KMS-11 (cell line): ENCODE measurements around the gene SOX30.

Experiments used
- H2AFZ ChIP-seq: fragments of 200-600 bp; sonication (generic); 2 replicates; pipeline ENCODE4 v1.6.1; 2016; ENCODE audit warnings: antibody characterized with exemption, mixed run types, low read depth
- H3K27ac ChIP-seq: fragments of 200-600 bp; sonication (generic); 2 replicates; pipeline ENCODE4 v1.6.1; 2016; ENCODE audit warnings: mild to moderate bottlenecking, mixed run types
- H3K27me3 ChIP-seq: fragments of 200-600 bp; sonication (generic); 2 replicates; pipeline ENCODE4 v1.6.1; 2017; ENCODE audit warnings: mild to moderate bottlenecking, low read depth, mixed run types, moderate library complexity; ENCODE audit not compliant: insufficient read depth
- H3K36me3 ChIP-seq: fragments of 200-600 bp; sonication (generic); 2 replicates; pipeline ENCODE4 v1.6.1; 2017; ENCODE audit warnings: mild to moderate bottlenecking, mixed run types; ENCODE audit not compliant: insufficient read depth
- H3K4me1 ChIP-seq: fragments of 200-600 bp; sonication (generic); 2 replicates; pipeline ENCODE4 v1.6.1; 2016; ENCODE audit warnings: mild to moderate bottlenecking, low read depth, mixed run types; ENCODE audit not compliant: poor library complexity, severe bottlenecking
- H3K4me2 ChIP-seq: fragments of 200-600 bp; sonication (generic); 2 replicates; pipeline ENCODE4 v1.7.0; 2016; ENCODE audit warnings: mild to moderate bottlenecking, mixed run types
- H3K4me3 ChIP-seq: fragments of 200-600 bp; sonication (generic); IDR thresholded peaks from 2 replicates; pipeline ENCODE4 v1.6.1; 2017; ENCODE audit warnings: low read depth, low read length, mixed read lengths; ENCODE audit not compliant: insufficient read depth
- H3K79me2 ChIP-seq: fragments of 200-600 bp; sonication (generic); 2 replicates; pipeline ENCODE4 v1.6.1; 2016; ENCODE audit warnings: low read depth, mixed run types; ENCODE audit not compliant: insufficient read depth
- H3K9ac ChIP-seq: fragments of 200-600 bp; sonication (generic); 2 replicates; pipeline ENCODE4 v1.6.1; 2016; ENCODE audit warnings: mild to moderate bottlenecking, mixed run types
- H4K20me1 ChIP-seq: fragments of 200-600 bp; sonication (generic); 2 replicates; pipeline ENCODE4 v1.6.1; 2016; ENCODE audit warnings: mild to moderate bottlenecking, mixed run types; ENCODE audit not compliant: insufficient read depth
- CTCF ChIP-seq: fragments of 200-600 bp; sonication (generic); conservative IDR thresholded peaks from 2 replicates; pipeline ENCODE4 v1.6.1; 2017; ENCODE audit warnings: low read depth, mild to moderate bottlenecking, antibody characterized with exemption, low read length, moderate library complexity, mixed read lengths

Gene SOX30

GRCh38 chr5:157594257-157594656 is 58.0 kb downstream of the SOX30 start:
- peak overlapping the region; percentile 86 for H3K4me2 ChIP-seq
- H3K4me3 ChIP-seq: no peak overlapping the region
- H4K20me1 ChIP-seq: no peaks in the 10 kb centered on the region
- H2AFZ ChIP-seq: no peak overlapping the region; the same call in 1 of the 2 replicates
- peaks cover 73% of the 10 kb centered on the region for H3K4me1 ChIP-seq
- H3K27me3 ChIP-seq: no peaks in the 10 kb centered on the region
- no peak for TF ChIP-seq CTCF
- no peaks in the 10 kb centered on the region for H3K36me3 ChIP-seq
- peak overlapping the region; percentile 52 for H3K27ac ChIP-seq
- H3K79me2 ChIP-seq: no peaks in the 10 kb centered on the region
- no peak overlapping the region for H3K9ac ChIP-seq

- H4K20me1 ChIP-seq: no peaks in the 10 kb centered on the region
- peak overlapping the region; percentile 52; the same call in 1 of the 2 replicates for H3K27ac ChIP-seq
- no peaks in the 10 kb centered on the region for H3K36me3 ChIP-seq
- no peaks in the 10 kb centered on the region for H3K79me2 ChIP-seq
- no peaks in the 10 kb centered on the region for H3K27me3 ChIP-seq
- H3K4me2 ChIP-seq: peak overlapping the region; percentile 86
- no peak for TF ChIP-seq CTCF
- peaks cover 63% of the 10 kb centered on the region for H3K4me1 ChIP-seq
- H2AFZ ChIP-seq: no peak overlapping the region; the same call in 1 of the 2 replicates
- no peak overlapping the region for H3K4me3 ChIP-seq
- no peak overlapping the region for H3K9ac ChIP-seq
These were observed 59.0 kb downstream of the SOX30 start for GRCh38 chr5:157593052-157593757.

GRCh38 chr5:157592594-157592993 is 59.6 kb downstream of the SOX30 start:
- no peaks in the 10 kb centered on the region for H4K20me1 ChIP-seq
- no peaks in the 10 kb centered on the region for H3K27me3 ChIP-seq
- H3K79me2 ChIP-seq: no peaks in the 10 kb centered on the region
- H3K4me1 ChIP-seq: peaks cover 57% of the 10 kb centered on the region
- no peak overlapping the region for H3K4me3 ChIP-seq
- no peak overlapping the region for H3K4me2 ChIP-seq
- no peak for TF ChIP-seq CTCF
- no peaks in the 10 kb centered on the region for H3K36me3 ChIP-seq
- no peak overlapping the region for H3K27ac ChIP-seq
- no peak overlapping the region for H3K9ac ChIP-seq
- H2AFZ ChIP-seq: no peak overlapping the region; the same call in 1 of the 2 replicates

- Histone ChIP-seq H3K4me2 (no peak overlapping the region), H3K79me2 (no peaks in the 10 kb centered on the region), H3K36me3 (no peaks in the 10 kb centered on the region), H3K27me3 (no peaks in the 10 kb centered on the region), H3K9ac (no peak overlapping the region), H3K4me3 (no peak overlapping the region), H2AFZ (no peak overlapping the region), H3K4me1 (peaks cover 36% of the 10 kb centered on the region), H4K20me1 (no peaks in the 10 kb centered on the region), H3K27ac (no peak overlapping the region)
- no peak for TF ChIP-seq CTCF
These were observed 61.8 kb downstream of the SOX30 start for GRCh38 chr5:157590478-157590877.
